ENCODE measurements around the gene TMEM126A.
"Not testable (repeated sequence)": the region's sequence is repeated elsewhere in the genome, so short reads cannot be mapped to it uniquely, and the experiment has no call there.

Gene TMEM126A

DNA sequence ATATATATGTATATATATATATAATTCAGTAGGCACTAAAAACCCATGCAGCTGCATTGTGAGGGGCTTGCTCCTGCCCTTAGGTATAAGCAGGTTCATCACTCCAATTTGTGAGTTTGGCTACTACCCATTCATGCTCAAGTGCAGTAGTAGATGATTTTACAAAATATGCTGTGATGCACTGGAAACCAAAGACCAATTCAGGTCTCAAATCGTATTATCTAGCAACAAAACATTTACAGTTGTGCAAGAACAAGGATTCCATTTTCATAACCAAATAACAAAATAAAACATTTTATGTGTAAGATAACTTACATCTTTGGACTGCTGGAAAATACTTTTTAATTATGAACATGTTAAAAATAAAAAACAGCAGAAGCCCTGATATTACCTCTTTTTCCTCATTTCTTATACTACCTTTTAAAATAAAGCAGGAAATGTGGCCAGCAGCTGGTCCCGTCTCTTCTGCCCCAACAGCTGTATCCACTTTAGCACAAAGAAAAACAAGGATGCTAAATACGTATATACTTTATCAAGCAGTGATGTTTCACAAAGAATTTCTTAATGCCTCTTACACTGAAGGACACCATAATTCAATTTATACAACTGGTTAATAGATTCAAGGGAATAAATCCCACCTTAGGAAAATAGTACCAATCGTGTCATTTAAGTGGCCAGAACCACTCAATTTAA, 14.4 kb downstream of the TMEM126A start:
- DNase-seq = no peak

DNA sequence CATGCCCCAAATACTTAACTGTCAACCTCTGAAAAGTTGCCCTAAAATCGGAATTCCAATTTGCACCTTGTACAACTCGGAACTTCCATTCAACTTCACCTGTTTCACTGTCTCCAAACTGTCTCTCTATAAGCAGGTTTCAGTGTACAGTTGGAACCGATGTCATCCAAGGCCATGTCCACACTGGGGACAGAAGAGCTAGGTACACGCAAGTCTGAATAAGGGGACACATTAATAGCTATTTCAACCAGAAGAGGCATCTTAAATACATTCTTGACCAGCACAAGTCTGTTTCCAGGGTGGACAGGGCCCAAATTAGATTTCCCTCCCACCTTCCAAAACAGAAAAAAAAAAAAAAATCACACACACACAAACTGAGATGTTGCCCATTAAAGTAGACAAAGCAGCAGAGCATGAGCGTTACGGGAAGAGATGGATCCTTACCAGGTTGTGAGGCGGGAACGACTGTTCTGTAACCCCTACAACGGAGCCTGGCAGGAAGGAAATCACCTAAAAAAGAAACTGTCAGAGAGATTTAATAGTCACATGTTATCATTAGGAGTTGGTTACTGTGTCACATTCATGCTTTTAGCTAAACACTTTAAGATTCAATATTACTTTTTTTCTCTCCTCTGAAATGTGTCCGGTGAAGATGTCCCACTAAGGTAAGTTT, 15.4 kb downstream of the TMEM126A start:
- DNase-seq = no peak

DNA sequence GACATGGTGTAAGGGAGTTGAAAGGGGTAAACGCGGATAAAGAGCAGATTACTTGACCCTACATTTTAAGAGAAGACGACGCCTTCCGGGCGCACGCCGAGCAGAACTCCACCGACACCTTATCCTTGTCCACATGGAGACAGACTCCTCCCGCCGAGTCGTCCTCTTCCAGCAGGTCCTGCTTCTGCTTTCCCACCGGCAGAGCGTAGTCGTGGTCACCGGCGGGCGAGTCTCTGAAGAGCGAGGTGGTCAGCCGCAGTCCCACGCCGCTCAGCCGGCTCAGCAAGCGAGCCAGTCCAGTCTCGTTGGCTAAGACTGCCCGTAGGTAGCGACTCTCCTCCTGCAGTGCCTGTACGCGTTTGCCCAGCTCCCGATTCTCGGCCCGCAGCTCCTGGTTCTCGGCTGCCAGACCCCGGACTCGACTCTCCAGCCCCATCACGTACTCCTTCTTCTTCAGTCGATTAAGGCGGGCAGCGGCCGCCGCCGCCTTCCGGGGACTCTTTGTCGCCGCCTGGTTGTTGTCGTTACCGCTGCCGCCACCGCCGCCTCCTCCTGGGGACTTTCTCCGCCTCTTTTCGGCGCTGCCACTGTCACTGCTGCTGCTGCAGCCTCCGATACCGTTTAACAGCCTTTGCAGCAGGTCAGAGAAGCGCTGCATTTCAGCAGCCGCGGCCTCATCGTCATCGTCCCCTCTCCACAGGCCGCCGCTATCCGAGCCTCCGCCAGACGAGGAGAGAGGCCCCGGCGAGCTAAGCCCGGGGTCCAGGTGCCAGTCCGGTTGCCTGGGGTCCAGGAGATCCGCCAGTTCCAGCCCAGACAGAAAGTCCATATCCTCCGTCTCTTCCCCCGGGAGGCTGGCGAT, 16.2 kb downstream of the TMEM126A start:
- peak; percentile 66 for DNase-seq

DNA sequence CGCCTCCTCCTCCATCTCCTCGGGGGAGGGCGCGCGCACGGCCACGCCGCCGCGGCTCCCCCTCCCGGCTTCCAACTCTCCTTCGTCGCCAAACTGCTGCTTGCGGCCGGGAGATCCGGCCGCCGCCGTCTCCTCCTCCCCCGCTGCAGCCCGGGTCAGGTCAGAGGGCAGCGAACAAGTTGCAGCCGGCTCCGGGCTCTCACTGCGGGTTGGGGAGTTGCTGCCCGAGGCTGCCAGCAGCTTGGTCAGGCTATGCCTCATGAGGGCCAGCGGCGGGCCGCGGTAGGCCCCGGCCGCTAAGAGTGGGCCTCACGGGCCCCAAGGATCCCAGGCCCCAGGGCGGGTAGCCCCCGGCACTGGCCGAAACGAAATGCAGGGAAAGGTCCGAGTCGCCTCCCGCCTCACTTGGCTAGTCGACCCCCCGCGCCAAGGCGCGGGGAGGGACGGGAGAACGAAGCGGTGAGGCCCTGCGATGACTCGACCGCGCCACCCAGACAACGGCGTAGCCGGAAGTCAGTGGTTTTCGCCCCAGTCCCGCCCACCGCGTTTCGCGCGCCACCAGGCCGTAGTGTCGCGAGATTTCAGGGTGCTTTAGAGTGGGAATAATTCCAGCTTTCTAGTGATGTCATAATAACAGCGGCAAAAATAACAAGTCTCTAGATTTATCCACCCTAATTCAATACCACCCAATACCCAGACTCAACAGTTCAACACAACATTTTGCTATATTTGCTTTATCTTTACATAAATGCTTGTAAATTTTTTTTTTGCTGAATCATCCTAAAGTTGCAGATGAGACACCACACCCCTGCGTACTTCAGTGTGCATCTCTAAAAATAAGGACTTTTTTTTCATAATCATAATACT, 17.1 kb downstream of the TMEM126A start, which contains the start of gene CREBZF:
CREBZF (minus strand) TSS at position 515 of the 867 bp plus-strand sequence; CDS start at position 261, 254 bp downstream.
- peak; percentile 96 for DNase-seq

DNA sequence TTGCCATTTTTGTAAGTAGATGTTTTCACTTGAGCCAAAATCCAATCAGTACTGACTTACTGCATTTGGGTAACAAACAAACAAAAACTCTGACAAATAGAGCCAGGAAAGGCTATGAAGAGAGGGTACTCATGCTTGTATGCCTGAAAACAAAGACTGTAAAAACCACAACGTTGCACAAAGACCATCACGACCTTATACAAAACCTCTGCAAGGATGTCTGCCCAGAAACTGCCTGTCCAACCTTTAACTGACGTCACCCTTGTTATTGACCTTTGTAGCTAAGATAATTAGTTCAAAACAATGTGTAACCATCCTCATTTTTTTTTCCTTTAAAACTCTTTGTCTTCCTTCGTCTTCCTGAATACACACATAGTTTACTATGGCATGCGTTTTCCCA, 18.0 kb downstream of the TMEM126A start:
- DNase-seq = no peak

- DNase-seq = no peak
Measured at GRCh38 chr11:85666687-85667086, 18.9 kb downstream of the TMEM126A start.

GRCh38 chr11:85668157-85668556, 20.4 kb downstream of the TMEM126A start:
- no peak for DNase-seq

DNA sequence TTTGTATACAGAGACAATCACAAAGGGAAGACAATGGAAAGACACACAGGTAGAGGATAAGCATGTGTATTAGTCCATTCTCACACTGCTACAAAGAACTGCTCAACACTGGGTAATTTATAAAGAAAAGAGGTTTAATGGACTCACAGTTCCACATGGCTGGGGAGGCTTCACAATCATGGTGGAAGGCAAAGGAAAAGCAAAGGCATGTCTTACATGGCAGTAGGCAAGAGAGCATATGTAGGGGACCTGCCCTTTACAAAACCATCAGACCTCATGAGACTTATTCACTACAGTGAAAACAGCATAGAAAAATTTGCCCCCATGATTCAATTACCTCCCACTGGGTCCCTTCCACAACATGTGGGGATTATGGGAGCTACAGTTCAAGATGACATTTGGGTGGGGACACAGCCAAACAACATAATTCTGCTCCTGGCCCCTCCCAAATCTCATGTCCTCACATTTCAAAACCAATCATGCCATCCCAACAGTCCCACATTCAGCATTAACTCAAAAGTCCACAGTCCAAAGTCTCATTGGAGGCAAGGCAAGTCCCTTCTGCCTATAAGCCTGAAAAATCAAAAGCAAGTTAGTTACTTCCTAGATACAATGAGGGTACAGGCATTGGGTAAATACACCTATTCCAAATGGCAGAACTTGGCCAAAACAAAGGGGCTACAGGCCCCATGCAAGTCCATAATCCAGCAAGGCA, 23.3 kb downstream of the TMEM126A start:
- not testable (repeated sequence) for DNase-seq

DNA sequence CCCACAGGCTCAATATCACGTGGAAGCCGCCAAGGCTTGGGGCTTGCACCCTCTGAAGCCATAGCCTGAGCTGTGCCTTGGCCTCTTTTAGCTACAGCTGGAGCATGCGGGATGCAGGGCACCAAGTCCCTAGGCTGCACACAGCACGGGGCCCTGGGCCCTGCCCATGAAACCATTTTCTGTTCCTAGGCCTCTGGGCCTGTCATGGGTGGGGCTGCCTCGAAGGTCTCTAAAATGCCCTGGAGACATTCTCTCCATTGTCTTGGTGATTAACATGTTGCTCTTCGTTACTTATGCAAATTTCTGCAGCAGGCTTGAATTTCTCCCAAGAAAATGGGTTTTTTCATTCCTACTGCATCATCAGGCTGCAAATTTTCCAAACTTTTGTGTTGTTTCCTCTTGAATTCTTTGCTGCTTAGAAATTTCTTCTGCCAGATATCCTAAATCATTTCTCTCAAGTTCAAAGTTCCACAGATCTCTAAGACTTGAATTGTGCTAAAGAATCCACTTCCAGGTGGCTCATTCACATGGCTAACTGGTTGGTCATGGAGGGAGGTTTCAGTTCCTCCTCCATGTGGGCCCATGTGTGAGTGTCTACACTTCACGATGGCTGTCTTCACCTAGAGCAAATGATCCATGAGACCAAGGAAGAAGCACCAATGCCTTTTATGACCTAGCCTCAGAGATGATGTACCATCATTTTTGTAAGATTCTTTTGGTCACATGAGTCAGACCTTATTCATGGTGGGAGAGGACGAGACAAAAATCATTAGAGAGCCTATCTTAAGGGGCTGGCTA, 24.5 kb downstream of the TMEM126A start:
- DNase-seq = no peak

DNA sequence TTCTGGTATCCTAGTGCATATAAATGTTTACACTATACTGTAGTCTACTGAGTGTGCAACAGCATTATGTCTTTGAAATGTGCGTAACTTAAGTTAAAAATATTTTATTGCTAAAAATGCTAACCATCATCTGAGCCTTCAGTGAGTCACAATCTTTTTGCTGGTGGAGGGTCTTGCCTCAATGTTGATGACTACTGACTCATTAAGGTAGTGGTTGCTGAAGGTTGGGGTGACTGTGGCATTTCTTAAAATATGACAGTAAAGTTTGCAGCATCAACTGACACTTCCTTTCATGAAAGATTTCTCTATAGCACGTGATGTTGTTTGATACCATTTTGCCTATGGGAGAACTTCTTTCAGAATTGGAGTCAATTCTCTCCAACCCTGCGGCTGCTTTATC, 25.6 kb downstream of the TMEM126A start:
- DNase-seq = no peak

GRCh38 chr11:85679576-85679975, 31.8 kb downstream of the TMEM126A start:
- DNase-seq = no peak

DNA sequence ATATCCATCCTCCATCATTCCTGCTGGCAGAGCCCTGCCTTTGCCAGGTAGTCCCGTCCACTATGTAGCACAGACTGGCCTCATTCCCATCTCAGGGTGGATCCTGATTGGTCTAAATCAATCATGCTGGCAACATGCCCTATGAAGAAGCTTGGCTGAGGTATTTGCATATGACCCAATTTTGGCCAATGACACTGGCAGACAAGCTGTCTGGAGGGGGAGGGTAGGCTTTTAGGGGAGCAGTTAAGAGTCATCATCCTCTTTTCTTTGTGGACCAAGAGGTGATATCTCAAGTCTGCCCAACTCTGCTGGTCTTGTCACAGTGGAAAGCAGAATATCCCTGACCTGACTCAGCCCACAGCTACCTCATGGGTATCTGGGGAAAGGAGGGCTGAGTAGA, 33.1 kb downstream of the TMEM126A start:
- DNase-seq = no peak

DNA sequence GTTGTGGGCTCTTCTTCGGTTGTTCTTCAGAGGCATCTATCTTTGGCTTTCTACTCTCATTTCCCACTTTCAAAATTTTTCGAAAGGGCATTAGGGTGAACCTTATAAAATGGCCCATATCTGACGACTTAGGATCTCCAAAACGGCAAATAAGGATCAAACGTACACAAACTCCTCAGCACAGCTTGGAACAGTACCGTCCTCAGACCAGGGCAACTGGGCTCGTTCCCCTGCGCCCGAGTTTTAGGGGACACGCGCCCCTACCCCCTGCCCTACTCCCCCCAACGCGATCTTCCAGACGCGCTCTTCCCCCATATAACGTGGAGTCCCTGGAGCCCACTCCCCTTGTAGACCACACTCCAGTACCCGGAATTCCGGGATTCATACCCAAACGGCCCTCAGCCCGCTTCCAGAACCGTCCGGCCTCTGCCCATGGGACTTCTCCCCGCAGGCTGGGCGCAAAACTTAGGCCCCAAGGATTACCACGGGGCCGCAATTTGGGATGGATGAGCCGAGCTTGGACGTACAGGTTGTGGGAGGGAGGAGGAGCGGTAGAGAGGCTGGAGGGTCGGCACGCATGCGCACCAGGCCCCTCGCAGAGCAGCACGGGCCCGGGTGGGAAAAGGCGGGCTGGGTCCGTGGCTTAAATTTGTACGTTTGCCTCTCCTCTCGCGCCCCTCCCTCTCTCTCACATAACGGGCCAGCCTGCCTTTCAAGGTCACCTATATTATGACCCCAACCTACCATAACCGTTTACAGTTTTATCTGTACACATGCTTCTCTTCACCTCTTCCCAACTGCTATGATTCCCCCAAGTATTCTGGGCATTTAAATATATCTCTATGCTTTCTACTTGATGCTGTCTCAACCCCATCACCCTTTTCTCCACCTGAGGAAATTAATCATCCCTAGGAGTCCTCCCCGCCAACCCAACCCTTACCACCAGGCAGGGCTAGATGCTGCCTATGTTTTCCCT, 34.9 kb downstream of the TMEM126A start:
- peak; percentile 70 for DNase-seq

GRCh38 chr11:85685125-85685819, 37.5 kb downstream of the TMEM126A start:
- DNase-seq = no peak

GRCh38 chr11:85685820-85686459, 38.2 kb downstream of the TMEM126A start, which contains the start of gene CCDC89:
TSS of gene CCDC89 (minus strand) at chr11:85686195. CDS start at chr11:85686130, 65 bp downstream.
- DNase-seq = peak; percentile 83

DNA sequence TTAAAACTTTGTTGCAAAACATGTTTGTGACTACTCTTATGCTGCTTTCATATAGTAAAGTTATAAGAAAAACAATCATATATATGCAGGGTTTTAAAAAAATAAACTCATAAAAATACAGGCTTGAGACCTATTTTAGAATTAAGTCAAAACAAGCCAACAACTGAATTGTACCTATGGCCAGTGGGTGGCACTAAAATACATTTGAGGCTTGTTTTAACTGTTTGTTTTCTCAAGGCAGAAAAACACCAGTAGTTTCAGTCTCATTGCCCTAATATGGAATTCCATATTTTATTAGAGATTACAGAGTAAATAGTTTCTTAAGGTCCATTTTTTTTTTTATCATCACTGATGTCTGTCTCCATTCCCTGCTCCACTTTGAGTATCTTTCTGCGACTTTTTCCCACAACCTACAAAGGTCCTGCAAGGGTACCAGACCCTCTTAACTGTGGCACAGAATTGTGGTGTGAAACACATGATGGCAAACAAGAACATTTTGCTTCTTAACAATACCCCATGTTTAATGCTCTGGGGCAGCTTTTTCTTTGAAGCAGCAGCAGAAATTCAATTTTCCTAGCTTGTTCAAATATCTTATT, 46.7 kb downstream of the TMEM126A start:
- DNase-seq = no peak

- DNase-seq = no peak
Measured at GRCh38 chr11:85695546-85695945, 47.8 kb downstream of the TMEM126A start.

DNA sequence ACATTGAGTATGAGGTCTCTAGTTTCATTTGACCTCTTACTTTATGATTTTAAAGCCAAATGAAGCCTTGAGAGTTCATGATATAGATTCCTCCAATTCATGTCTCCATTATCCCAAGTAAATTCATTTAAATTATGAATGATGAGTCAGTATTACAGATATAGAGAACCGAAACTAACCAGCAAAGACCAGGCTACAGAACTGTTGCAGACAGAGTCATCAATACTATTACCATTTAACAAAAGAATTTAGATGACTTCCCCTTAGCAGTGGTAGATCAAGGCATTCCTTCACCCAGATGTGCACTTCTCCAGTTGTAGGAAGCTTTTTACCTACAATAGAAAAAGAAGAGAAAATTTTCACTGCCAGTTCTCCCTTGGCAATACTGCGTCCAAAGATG, 50.0 kb downstream of the TMEM126A start:
- DNase-seq = no peak
